Upper lobe of left lung (tissue), 4 donors: Measurements from ENCODE around the gene NOG.

Experiments
- EP300 ChIP-seq, 4 donors: sonication (generic); formaldehyde crosslinking; IDR thresholded peaks; one replicate each; pipeline ENCODE4 v1.5.1; 2017; ENCODE audit warnings: antibody characterized with exemption in 4 of 4, control low read depth in 2 of 4
- POLR2A ChIP-seq, 4 donors: fragments of 450-650 bp; IDR thresholded peaks; one replicate each; pipeline ENCODE4 v1.5.1; 2016 to 2017; ENCODE audit warnings: antibody characterized with exemption in 4 of 4, mild to moderate bottlenecking in 2 of 4
- POLR2AphosphoS5 ChIP-seq, 2 donors: sonication (generic); formaldehyde crosslinking; IDR thresholded peaks; one replicate each; pipeline ENCODE4 v1.5.1; 2017; ENCODE audit warnings: antibody characterized with exemption in 2 of 2
- TF ChIP-seq, protein P1 (sequence below), 6 experiments: fragments of 450-650 bp in 4 of 6; fragments of 200-600 bp in 2 of 6; sonication (generic) in 2 of 6; IDR thresholded peaks; one replicate each; pipeline ENCODE4 v1.5.1; 2016 to 2019; ENCODE audit warnings: antibody characterized with exemption in 6 of 6

DNA sequence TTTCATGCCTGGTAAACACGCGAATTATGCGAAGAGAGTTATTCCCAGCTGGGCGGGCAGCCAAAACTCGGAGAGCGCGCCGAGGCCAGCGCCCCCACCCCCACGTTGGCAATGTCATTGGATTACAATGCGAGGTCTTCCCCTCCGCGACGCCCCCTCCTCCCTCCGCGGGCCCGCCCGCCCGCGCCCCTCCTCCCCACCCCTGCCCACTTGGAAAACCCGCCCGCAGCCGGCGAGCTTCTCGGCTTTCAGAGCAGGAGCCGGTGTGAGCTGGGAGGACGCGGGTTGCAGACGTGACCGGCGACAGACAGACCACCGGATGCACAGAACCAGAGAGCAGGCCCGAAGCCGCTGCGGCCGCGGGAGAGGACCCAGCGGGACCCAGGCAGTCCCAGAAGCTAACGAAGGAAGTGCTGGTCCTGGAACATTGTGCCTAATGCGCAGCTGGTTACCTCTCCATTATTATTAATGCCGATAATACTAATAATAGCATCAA, 4.0 kb downstream of the NOG start:
- TF ChIP-seq, protein P1, sequence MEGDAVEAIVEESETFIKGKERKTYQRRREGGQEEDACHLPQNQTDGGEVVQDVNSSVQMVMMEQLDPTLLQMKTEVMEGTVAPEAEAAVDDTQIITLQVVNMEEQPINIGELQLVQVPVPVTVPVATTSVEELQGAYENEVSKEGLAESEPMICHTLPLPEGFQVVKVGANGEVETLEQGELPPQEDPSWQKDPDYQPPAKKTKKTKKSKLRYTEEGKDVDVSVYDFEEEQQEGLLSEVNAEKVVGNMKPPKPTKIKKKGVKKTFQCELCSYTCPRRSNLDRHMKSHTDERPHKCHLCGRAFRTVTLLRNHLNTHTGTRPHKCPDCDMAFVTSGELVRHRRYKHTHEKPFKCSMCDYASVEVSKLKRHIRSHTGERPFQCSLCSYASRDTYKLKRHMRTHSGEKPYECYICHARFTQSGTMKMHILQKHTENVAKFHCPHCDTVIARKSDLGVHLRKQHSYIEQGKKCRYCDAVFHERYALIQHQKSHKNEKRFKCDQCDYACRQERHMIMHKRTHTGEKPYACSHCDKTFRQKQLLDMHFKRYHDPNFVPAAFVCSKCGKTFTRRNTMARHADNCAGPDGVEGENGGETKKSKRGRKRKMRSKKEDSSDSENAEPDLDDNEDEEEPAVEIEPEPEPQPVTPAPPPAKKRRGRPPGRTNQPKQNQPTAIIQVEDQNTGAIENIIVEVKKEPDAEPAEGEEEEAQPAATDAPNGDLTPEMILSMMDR (IDR thresholded peaks at IDR 0.05): no peak
- TF ChIP-seq POLR2A (IDR thresholded peaks at IDR 0.05) (no peak), POLR2AphosphoS5 (IDR thresholded peaks at IDR 0.05) (no peak), EP300 (IDR thresholded peaks at IDR 0.05) (no peak)
